ENCODE results near the gene WDR89. TPM values are rescaled to one million over a fixed set of nuclear protein-coding genes. Genes with fewer than 3 reads are reported as not detected.

Gene WDR89
- polyA plus RNA-seq, 1 of the 3 experiments (the other 2 are of a cell fraction): 2.6 TPM

DNA sequence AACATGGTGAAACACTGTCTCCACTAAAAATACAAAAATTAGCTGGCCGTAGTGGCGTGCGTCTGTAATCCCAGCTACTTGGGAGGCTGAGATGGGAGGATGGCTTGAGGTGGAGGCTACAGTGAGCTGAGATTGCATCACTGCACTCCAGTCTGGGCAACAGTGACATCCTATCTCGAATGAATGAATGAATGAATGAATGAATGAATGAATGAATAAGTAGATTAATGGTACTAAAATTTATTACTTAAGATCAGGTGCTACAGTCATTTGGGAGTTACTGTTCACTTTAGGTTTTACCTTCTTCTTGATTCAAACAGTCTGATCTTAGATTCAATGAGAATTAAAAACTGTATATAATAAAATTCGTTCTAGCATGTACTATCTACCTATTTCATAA, 31.6 kb upstream of the WDR89 start:
- Histone ChIP-seq H3K79me2 (ENCODE audit: insufficient read depth) (no peaks in the 10 kb centered on the region), H3K9me3 (no peaks in the 10 kb centered on the region), H4K20me1 (ENCODE audit: insufficient read depth) (no peaks in the 10 kb centered on the region), H3K27ac (ENCODE audit: low read depth in 2 of 2, low read length in 1 of 2) (no peak overlapping the region), H3F3A (replicated peaks; ENCODE audit: insufficient read depth) (no peaks in the 10 kb centered on the region), H3K4me2 (no peak overlapping the region), H3K4me1 (ENCODE audit: control insufficient read depth in 1 of 2, insufficient read depth in 2 of 2, low read depth in 1 of 2, low read length in 1 of 2) (no peaks in the 10 kb centered on the region), H2AFZ (ENCODE audit: low read depth) (no peak overlapping the region), H3K9ac (no peak overlapping the region), H3K4me3 (ENCODE audit: low read depth in 2 of 2, low read length in 1 of 2) (no peak overlapping the region), H3K36me3 (replicated peaks in 1 of 2; ENCODE audit: control insufficient read depth in 1 of 2, insufficient read depth in 2 of 2, low read length in 1 of 2) (no peaks in the 10 kb centered on the region), H3K27me3 (ENCODE audit: insufficient read depth) (no peaks in the 10 kb centered on the region), H3K9me2 (no peaks in the 10 kb centered on the region)
- CTCF ChIA-PET: no interaction called here
- WGBS (ENCODE audit: low lambda C conversion rate): 86% methylated on average over 5 of the region's 5 CpGs
- POLR2A ChIA-PET: no interaction called here
- no peak for DNase-seq
- TF ChIP-seq SMC3 (IDR thresholded peaks at IDR 0.05; ENCODE audit: low read depth, low read length): no peak
- TF ChIP-seq, protein P1, sequence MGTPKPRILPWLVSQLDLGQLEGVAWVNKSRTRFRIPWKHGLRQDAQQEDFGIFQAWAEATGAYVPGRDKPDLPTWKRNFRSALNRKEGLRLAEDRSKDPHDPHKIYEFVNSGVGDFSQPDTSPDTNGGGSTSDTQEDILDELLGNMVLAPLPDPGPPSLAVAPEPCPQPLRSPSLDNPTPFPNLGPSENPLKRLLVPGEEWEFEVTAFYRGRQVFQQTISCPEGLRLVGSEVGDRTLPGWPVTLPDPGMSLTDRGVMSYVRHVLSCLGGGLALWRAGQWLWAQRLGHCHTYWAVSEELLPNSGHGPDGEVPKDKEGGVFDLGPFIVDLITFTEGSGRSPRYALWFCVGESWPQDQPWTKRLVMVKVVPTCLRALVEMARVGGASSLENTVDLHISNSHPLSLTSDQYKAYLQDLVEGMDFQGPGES (IDR thresholded peaks at IDR 0.05; ENCODE audit: low read depth, low read length): no peak
- TF ChIP-seq NFIC (IDR thresholded peaks at IDR 0.05; ENCODE audit: borderline replicate concordance): no peak
- no peak for TF ChIP-seq RXRA (IDR thresholded peaks at IDR 0.05; ENCODE audit: borderline replicate concordance, low read depth)
- no peak for TF ChIP-seq POLR2AphosphoS5 (IDR thresholded peaks at IDR 0.05; ENCODE audit: low read depth, low read length)
- no peak for TF ChIP-seq PBX3 (IDR thresholded peaks at IDR 0.05)
- TF ChIP-seq JUND (IDR thresholded peaks at IDR 0.05): no peak
- no peak for TF ChIP-seq EZH2phosphoT487 (IDR thresholded peaks at IDR 0.05; ENCODE audit: borderline replicate concordance, low read depth)
- TF ChIP-seq CHD2 (IDR thresholded peaks at IDR 0.05; ENCODE audit: low read length, partially characterized antibody): no peak
- TF ChIP-seq FOXM1 (IDR thresholded peaks at IDR 0.05; ENCODE audit: low read depth): no peak
- no peak for TF ChIP-seq GABPA (IDR thresholded peaks at IDR 0.05; ENCODE audit: low read depth)
- TF ChIP-seq MEF2A (IDR thresholded peaks at IDR 0.05; ENCODE audit: borderline replicate concordance, low read depth): no peak

DNA sequence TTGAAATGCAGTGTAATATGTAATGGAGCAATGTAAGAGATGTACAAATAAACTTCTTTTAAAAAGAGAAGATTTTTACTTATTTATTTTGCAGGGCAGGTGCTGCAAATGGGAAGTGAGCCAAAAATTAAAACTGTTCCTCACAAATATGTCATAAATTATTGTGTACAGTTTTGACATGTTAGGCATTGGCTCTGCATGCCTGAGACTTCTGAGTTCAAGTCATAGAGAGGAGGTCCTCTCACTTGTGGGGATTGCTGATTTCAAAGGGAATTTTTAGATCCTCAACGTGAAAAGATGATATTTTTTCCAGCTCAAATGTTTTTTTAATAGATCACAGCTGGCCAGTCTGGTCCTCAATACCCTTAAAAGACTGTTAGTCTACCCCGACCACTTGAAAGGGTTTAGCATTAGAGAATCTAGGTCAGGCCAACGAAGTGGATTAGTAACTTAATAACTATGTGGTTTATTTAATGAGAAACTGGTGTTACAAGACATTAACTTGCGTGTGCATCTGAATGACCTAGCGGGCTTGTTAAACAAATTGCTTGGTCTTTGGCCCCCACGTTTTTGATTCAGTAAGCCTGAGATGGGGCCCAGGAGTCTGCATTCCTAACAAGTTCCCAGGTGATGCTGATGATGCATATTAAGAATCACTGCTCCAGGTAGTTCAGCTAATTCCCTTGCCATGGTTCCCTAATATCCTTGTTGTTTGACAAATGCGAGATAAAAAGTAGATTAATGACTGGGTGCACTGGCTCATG, 30.9 kb upstream of the WDR89 start:
- H3K79me2 ChIP-seq (ENCODE audit: insufficient read depth): no peaks in the 10 kb centered on the region
- H3K4me3 ChIP-seq (ENCODE audit: low read depth in 2 of 2, low read length in 1 of 2): no peak overlapping the region
- no peaks in the 10 kb centered on the region for H3K9me3 ChIP-seq
- H3F3A ChIP-seq (replicated peaks; ENCODE audit: insufficient read depth): no peaks in the 10 kb centered on the region
- no peaks in the 10 kb centered on the region for H3K36me3 ChIP-seq (replicated peaks in 1 of 2; ENCODE audit: control insufficient read depth in 1 of 2, insufficient read depth in 2 of 2, low read length in 1 of 2)
- H3K27ac ChIP-seq (ENCODE audit: low read depth in 2 of 2, low read length in 1 of 2): no peak overlapping the region
- H3K4me1 ChIP-seq (ENCODE audit: control insufficient read depth in 1 of 2, insufficient read depth in 2 of 2, low read depth in 1 of 2, low read length in 1 of 2): no peaks in the 10 kb centered on the region
- H2AFZ ChIP-seq (ENCODE audit: low read depth): no peak overlapping the region
- no peak for DNase-seq
- no peak for TF ChIP-seq GABPA (IDR thresholded peaks at IDR 0.05; ENCODE audit: low read depth)
- 0 out of 2 replicates have a peak, but pooled peaks have one; percentile 8 for TF ChIP-seq TCF12 (IDR thresholded peaks at IDR 0.05)
- ChIA-PET POLR2A (no interaction called here), CTCF (no interaction called here)
- no peaks in the 10 kb centered on the region for H3K9me2 ChIP-seq
- H3K9ac ChIP-seq: no peak overlapping the region
- H4K20me1 ChIP-seq (ENCODE audit: insufficient read depth): no peaks in the 10 kb centered on the region
- no peak overlapping the region for H3K4me2 ChIP-seq
- no peaks in the 10 kb centered on the region for H3K27me3 ChIP-seq (ENCODE audit: insufficient read depth)
- WGBS (ENCODE audit: low lambda C conversion rate): 68% methylated on average over 7 of the region's 7 CpGs

Measured in SK-N-SH (cell line).